KMS-11 (cell line): Measurements from ENCODE around the gene B3GALT2.

ENCODE experiments used
- H2AFZ ChIP-seq: fragments of 200-600 bp; sonication (generic); 2 replicates; pipeline ENCODE4 v1.6.1; 2016; ENCODE audit warnings: antibody characterized with exemption, mixed run types, low read depth
- H3K27ac ChIP-seq: fragments of 200-600 bp; sonication (generic); 2 replicates; pipeline ENCODE4 v1.6.1; 2016; ENCODE audit warnings: mild to moderate bottlenecking, mixed run types
- H3K27me3 ChIP-seq: fragments of 200-600 bp; sonication (generic); 2 replicates; pipeline ENCODE4 v1.6.1; 2017; ENCODE audit warnings: mild to moderate bottlenecking, low read depth, mixed run types, moderate library complexity; ENCODE audit not compliant: insufficient read depth
- H3K36me3 ChIP-seq: fragments of 200-600 bp; sonication (generic); 2 replicates; pipeline ENCODE4 v1.6.1; 2017; ENCODE audit warnings: mild to moderate bottlenecking, mixed run types; ENCODE audit not compliant: insufficient read depth
- H3K4me1 ChIP-seq: fragments of 200-600 bp; sonication (generic); 2 replicates; pipeline ENCODE4 v1.6.1; 2016; ENCODE audit warnings: mild to moderate bottlenecking, low read depth, mixed run types; ENCODE audit not compliant: poor library complexity, severe bottlenecking
- H3K4me2 ChIP-seq: fragments of 200-600 bp; sonication (generic); 2 replicates; pipeline ENCODE4 v1.7.0; 2016; ENCODE audit warnings: mild to moderate bottlenecking, mixed run types
- H3K4me3 ChIP-seq: fragments of 200-600 bp; sonication (generic); IDR thresholded peaks from 2 replicates; pipeline ENCODE4 v1.6.1; 2017; ENCODE audit warnings: low read depth, low read length, mixed read lengths; ENCODE audit not compliant: insufficient read depth
- H3K79me2 ChIP-seq: fragments of 200-600 bp; sonication (generic); 2 replicates; pipeline ENCODE4 v1.6.1; 2016; ENCODE audit warnings: low read depth, mixed run types; ENCODE audit not compliant: insufficient read depth
- H3K9ac ChIP-seq: fragments of 200-600 bp; sonication (generic); 2 replicates; pipeline ENCODE4 v1.6.1; 2016; ENCODE audit warnings: mild to moderate bottlenecking, mixed run types
- H4K20me1 ChIP-seq: fragments of 200-600 bp; sonication (generic); 2 replicates; pipeline ENCODE4 v1.6.1; 2016; ENCODE audit warnings: mild to moderate bottlenecking, mixed run types; ENCODE audit not compliant: insufficient read depth
- TF ChIP-seq, protein P1 (sequence below): fragments of 200-600 bp; sonication (generic); conservative IDR thresholded peaks from 2 replicates; pipeline ENCODE4 v1.6.1; 2017; ENCODE audit warnings: low read depth, mild to moderate bottlenecking, antibody characterized with exemption, low read length, moderate library complexity, mixed read lengths

B3GALT2 gene

DNA sequence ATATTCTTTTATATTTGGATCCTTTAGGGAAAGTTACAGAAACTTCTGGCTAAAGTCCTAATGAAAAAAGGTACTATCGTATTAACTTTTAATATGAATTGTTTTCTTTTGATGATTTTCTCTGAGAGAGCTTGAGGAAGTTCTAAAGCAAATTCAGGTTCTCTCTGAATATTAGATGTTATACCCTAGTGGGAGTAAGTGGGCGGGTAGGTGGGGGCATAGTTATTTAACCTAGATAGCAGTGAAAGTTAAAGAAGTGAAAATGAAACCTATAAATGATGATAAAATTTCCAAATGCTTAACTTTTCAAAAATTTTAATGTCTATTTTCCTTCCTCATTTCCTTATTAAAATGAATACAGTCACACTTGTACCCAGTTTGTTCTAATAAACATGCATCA lies 26.2 kb upstream of the B3GALT2 start:
- Histone ChIP-seq H3K79me2 (no peaks in the 10 kb centered on the region), H3K36me3 (peaks cover 3% of the 10 kb centered on the region; the same call in 1 of the 2 replicates), H3K9ac (no peak overlapping the region), H3K4me1 (peaks cover 26% of the 10 kb centered on the region), H4K20me1 (no peaks in the 10 kb centered on the region), H3K27me3 (no peaks in the 10 kb centered on the region), H3K27ac (no peak overlapping the region), H3K4me2 (no peak overlapping the region), H2AFZ (no peak overlapping the region), H3K4me3 (no peak overlapping the region)
- TF ChIP-seq, protein P1, sequence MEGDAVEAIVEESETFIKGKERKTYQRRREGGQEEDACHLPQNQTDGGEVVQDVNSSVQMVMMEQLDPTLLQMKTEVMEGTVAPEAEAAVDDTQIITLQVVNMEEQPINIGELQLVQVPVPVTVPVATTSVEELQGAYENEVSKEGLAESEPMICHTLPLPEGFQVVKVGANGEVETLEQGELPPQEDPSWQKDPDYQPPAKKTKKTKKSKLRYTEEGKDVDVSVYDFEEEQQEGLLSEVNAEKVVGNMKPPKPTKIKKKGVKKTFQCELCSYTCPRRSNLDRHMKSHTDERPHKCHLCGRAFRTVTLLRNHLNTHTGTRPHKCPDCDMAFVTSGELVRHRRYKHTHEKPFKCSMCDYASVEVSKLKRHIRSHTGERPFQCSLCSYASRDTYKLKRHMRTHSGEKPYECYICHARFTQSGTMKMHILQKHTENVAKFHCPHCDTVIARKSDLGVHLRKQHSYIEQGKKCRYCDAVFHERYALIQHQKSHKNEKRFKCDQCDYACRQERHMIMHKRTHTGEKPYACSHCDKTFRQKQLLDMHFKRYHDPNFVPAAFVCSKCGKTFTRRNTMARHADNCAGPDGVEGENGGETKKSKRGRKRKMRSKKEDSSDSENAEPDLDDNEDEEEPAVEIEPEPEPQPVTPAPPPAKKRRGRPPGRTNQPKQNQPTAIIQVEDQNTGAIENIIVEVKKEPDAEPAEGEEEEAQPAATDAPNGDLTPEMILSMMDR = no peak

DNA sequence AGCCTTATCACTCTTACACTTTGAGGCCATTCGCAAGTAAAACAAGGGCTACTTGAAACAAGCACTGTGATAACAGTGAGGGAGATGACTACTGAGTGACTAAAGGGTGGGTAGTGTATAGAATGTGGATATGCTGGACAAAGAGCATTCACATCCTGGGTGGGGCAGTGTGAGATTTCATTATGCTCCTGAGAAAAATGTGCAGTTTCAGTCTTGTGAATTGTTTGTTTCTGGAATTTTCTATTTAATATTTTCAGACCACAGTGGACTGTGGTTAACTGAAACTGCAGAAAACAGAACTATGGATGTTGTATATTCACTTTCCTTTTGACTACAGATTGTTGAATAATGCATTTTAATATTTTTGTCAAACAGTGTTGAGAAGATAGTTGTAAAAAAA lies 25.1 kb upstream of the B3GALT2 start:
- H3K27me3 ChIP-seq = no peaks in the 10 kb centered on the region
- peak overlapping the region; percentile 20; the same call in 1 of the 2 replicates for H3K27ac ChIP-seq
- no peak overlapping the region for H2AFZ ChIP-seq
- TF ChIP-seq, protein P1 = no peak
- H3K79me2 ChIP-seq = no peaks in the 10 kb centered on the region
- peaks cover 3% of the 10 kb centered on the region; the same call in 1 of the 2 replicates for H3K36me3 ChIP-seq
- no peak overlapping the region for H3K9ac ChIP-seq
- no peaks in the 10 kb centered on the region for H4K20me1 ChIP-seq
- peak overlapping the region; percentile 39 for H3K4me2 ChIP-seq
- H3K4me3 ChIP-seq = no peak overlapping the region
- H3K4me1 ChIP-seq = peaks cover 26% of the 10 kb centered on the region

DNA sequence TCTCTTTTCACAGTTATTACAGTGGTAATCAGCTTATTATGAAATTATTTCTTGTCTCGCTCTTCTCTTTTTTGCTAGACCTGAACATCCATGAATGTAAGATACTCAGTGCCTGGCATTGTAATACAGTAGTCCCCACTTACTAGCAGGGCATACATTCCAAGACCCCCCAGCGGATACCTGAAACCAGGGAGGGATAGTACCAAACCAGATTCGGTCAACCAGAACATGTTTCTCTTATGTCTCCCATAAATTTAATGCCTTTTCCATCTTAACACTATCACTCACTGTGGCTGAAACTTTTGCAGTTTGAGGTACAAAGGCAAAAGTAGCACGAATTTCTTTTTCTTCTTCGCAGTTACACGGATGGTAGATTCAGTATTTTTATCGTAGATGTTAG lies 24.6 kb upstream of the B3GALT2 start:
- peaks cover 26% of the 10 kb centered on the region for H3K4me1 ChIP-seq
- H2AFZ ChIP-seq = no peak overlapping the region
- no peak overlapping the region for H3K9ac ChIP-seq
- TF ChIP-seq, protein P1 = no peak
- H3K4me3 ChIP-seq = no peak overlapping the region
- H3K4me2 ChIP-seq = peak overlapping the region; percentile 39; the same call in 1 of the 2 replicates
- H3K79me2 ChIP-seq = no peaks in the 10 kb centered on the region
- H3K36me3 ChIP-seq = peaks cover 3% of the 10 kb centered on the region; the same call in 1 of the 2 replicates
- H3K27ac ChIP-seq = no peak overlapping the region; the same call in 1 of the 2 replicates
- no peaks in the 10 kb centered on the region for H4K20me1 ChIP-seq
- no peaks in the 10 kb centered on the region for H3K27me3 ChIP-seq

GRCh38 chr1:193201021-193201420 lies 14.6 kb upstream of the B3GALT2 start:
- TF ChIP-seq, protein P1 = no peak
- no peak overlapping the region for H3K4me3 ChIP-seq
- H2AFZ ChIP-seq = no peak overlapping the region
- H3K4me1 ChIP-seq = no peaks in the 10 kb centered on the region
- H3K79me2 ChIP-seq = peaks cover 8% of the 10 kb centered on the region; the same call in 1 of the 2 replicates
- H3K36me3 ChIP-seq = no peaks in the 10 kb centered on the region
- no peak overlapping the region for H3K9ac ChIP-seq
- no peaks in the 10 kb centered on the region for H4K20me1 ChIP-seq
- no peak overlapping the region for H3K27ac ChIP-seq
- no peak overlapping the region for H3K4me2 ChIP-seq
- H3K27me3 ChIP-seq = no peaks in the 10 kb centered on the region
